A673 (cell line): ENCODE measurements around the gene VAV3.

Experiments used
- CTCF ChIP-seq: fragments of 300-800, 200-600 bp; sonication (generic); conservative IDR thresholded peaks from 2 replicates; pipeline ENCODE4 v1.5.1; 2017; ENCODE audit warnings: low read depth, mild to moderate bottlenecking, antibody characterized with exemption, low read length, moderate library complexity, mixed read lengths
- EZH2 ChIP-seq: fragments of 200-600 bp; sonication (generic); IDR thresholded peaks from 2 replicates; pipeline ENCODE4 v1.6.1; 2017; ENCODE audit warnings: borderline replicate concordance, low read depth, mild to moderate bottlenecking, mixed read lengths, antibody characterized with exemption, low read length; ENCODE audit not compliant: poor library complexity, severe bottlenecking

- TF ChIP-seq CTCF (no peak), EZH2 (no peak)
Measured at GRCh38 chr1:107767156-107767582, 197.8 kb downstream of the VAV3 start.
